Hippocampal formation (tissue), 2 donors: Measurements from ENCODE around the gene DRC1.

ENCODE experiments used
- DNase-seq, 2 donors: peaks; one replicate each; lab custom pipeline; 2025; lab: John Stamatoyannopoulos, UW

The DRC1 gene

DNA sequence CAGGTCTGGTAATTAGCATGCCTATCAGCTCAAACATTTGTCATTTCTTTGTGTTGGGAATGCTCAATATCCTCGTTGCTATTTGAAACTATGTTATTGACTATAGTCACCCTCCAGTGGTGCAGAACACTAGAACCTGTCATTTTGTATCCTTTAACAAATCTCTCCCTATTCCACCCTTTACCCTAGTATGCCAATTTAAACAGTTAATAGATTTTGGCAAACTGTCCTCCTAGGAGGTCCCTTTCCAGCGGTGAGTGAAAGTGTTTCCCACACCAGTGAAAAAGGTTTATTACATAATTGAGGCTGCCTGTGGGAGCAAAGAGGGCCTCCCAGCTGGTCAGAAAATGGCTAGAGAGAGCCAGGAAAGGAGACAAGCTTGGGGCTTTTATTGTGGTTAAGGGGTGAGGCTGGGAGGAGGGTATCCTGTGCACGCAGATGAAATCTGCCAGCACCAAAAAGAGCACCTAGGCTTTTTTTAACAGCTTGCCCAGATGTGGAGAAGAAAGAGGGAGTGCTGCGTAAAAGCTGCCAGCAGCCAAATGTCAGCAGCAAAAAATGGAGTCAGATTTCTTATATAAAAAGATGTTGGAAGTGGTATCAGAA, 1.8 kb upstream of the DRC1 start:
- no peak for DNase-seq

DNA sequence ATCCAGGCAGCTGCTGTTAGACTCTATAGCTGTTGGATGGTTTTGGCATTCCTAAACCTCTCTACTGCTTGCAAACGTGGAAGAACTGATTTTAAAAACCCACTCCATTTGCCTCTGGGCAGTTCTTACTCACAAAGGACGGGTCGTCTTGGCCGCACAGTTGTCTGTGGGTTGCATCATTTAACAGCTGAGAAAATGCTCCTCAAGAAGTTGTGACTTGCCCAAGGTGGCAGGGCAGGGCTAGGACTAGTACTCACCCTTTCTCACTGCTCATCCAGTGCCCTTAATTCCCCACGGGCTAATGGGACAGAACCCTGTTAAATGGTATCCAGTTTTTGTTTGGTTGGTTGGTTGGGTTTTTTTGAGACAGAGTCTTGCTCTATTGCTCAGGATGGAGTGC, 997 bp upstream of the DRC1 start:
- DNase-seq = no peak

DNA sequence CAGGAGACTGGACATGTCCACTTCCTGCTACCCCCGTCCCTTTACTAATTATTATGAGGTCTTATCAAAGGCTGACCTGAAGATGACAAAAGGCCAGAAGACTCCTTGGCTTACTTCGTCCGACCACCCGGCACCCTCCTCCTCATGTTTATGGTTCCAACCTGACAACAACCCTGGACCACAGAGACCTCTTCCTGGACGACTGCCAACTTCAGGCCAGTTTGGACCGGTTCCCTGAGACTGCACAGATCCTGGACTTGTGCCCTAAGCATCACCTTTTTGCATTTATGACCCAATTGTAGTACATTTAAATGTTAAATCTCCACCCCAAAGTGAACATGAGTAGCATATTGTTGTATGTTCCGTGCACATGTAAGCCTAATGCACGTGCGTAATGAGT, 5.8 kb downstream of the DRC1 start:
- no peak for DNase-seq

DNA sequence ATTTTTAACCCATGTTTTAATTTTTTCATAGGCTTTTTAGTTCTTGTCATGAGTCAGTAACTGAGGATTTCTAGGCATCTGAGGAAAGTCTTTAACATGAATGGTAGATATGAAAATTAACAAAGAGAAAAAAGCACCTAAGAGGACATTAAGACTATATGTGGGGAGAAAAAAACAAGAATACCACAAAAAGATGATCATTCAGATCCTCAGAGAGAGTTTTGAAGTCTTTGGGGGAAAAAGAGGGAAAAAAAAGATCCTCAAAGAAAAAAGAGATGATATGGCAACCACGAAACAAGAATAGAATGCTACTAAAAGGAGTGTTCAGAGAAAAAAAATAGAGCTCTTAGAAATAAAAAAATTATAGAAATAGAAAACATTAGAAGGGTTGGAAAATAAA, 8.1 kb downstream of the DRC1 start:
- DNase-seq = no peak

DNA sequence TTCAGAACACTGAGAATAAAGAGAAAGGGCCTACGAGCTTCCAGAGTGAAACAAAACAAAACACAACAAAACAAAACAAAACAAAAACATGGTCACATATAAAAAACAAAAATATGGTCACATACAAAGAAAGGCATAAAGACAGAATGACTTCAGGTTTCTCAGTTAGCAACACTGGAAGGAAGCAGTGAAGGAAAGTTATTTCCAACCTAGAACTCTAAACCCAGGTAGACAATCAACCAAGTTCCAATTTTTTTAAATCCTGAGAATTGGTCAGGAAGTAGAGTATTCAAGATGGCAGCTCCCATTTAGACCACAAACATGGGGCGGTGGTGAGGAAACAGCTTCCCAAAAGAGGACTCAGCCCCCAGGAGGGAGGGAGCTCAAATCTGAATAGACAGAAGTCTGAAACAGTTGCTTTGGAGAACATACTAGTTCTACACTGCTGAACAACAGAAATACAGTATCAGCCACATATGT, 9.1 kb downstream of the DRC1 start:
- DNase-seq = no peak

GRCh38 chr2:26411419-26411818, 9.7 kb downstream of the DRC1 start:
- DNase-seq = no peak

GRCh38 chr2:26412091-26412673, 10.5 kb downstream of the DRC1 start:
- DNase-seq = no peak

DNA sequence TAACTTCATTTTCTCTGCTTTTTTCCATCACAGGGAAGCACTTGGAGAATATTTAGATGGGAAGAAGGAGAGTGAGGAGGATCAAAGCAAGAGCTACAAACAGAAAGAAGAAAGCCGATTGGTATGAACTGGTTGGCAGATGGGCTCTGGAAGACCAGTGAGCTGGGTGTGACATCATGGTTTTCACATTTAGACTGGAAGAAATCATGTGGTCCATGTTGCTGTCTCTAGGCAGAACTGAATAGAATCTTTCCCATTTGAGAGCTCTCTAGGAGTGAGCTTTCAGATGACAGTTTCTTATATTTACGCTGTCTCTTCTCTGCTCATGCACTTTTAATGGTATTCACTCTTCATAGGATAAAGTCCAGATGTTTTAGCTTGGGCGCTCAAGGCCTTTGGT, 12.6 kb downstream of the DRC1 start:
- DNase-seq = no peak

DNA sequence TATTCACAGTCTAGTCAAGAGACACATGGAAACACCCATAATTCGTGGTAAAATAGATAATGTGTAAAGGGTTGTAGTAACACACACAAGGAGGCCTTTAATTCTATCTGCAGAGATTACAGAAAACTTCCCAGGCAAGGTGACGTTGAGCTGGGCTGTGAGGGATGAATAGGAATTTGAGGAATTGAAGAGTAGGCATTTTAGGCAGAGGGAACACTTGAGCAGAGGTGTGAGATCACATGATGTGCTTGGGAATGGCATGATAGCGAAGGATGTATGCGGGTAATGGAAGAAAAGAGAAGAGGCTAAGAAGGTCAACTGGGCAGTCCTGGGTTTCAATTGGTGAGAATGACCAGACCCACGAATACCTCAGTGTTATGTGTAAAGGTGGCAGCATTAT, 20.2 kb downstream of the DRC1 start:
- no peak for DNase-seq

- DNase-seq = no peak
Observed at GRCh38 chr2:26422947-26423629, 21.4 kb downstream of the DRC1 start.

- DNase-seq = no peak
Observed at GRCh38 chr2:26423750-26424149, 22.0 kb downstream of the DRC1 start.

- DNase-seq = no peak
Observed at GRCh38 chr2:26424221-26424620, 22.5 kb downstream of the DRC1 start.

- DNase-seq = no peak
Observed at GRCh38 chr2:26428846-26429245, 27.1 kb downstream of the DRC1 start.

DNA sequence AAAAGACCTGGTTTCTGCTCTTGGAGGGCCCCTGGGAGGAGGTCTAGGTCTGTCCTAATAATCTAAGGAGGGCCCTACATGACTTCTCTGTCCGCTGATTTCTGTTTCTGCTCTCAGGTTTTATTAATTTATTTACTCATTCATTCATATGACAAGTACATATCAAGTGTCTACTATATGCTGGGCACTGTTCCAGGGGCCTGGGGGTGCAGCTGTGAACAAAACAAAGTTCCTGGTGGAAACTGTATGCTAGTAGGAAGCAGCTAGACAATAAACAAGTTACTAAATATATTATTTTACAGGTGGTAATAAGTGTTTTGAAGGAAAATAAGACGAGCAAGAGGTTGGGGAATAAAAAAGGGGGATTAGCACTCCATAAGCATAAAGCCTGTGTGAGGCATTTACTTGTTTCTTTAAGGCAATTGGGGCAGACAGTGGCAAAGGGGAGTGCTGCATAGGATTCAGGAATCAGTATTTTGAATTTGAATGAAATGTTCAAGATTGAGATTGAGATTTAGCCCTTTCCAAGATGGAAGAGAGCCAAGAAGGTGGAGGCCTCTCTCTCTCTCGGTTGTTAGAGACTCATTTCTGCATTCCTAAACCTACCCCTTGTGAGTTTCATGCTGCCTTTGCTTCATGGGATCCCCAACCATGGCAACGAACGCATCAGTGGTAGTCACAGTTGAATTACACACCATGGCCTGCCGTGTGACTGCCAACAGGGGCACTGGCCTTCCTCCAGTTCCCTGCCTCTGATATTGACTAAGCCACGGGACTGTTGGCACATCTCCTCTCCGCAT, 28.3 kb downstream of the DRC1 start:
- DNase-seq = peak in 1 of 2 donors; percentile 4

DNA sequence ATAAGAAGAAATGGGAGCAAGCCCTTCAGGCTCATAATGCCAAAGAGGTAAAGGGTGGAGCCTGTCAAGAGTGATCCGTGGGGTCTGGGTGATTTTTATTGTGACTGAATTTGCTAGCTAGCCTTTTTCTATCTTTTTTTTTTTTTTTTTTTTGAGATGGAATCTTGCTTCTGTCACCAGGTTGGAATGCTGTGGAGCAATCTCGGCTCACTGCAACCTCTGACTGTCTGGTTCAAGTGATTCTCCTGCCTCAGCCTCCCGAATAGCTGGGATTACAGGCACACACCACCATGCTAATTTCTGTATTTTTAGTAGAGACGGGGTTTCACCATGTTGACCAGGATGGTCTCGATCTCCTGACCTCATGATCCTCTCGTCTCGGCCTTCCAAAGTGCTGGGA, 29.1 kb downstream of the DRC1 start:
- no peak for DNase-seq

GRCh38 chr2:26432363-26432762, 30.6 kb downstream of the DRC1 start:
- DNase-seq = no peak

- DNase-seq = no peak
Observed at GRCh38 chr2:26432859-26433258, 31.1 kb downstream of the DRC1 start.

- DNase-seq = no peak
Observed at GRCh38 chr2:26435106-26435505, 33.4 kb downstream of the DRC1 start.

DNA sequence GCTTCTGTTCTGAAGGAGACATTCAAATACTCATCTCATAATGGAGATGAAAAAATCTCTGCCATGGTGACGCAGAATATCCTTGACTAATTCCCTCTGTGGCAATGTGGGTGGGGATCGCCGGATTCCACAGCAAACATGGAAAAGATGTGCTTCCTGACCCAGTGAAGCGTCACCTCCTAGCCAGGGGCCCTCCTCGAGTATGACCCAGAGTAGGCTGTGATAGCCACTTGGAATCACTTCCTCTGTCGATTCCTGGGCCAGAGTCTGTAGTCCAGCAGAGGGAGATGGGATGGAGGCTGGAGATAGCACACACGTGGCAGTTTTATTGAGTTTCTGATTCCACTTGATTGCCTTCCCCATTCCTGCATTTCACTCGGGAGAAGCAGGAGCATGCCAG, 36.8 kb downstream of the DRC1 start:
- DNase-seq = no peak

DNA sequence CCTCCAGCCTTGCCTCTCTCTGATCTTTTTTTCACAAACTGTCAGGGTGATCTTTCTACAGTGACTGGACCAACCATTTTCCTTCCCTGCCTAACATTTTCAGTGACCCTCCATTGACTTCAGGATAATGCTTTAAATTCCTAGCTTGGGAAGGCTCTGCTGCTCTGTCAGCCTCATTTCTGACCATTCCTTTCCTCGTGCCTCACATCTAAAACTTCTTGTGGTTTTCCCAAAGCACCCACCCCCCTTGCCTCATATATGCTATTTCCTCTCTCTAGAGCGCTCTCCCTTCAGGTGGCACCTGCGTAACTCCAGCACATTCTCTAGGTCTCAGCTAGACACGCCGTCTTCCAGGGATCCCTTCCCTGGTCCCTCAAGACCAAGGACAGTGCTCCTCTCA, 37.2 kb downstream of the DRC1 start:
- DNase-seq = no peak

GRCh38 chr2:26442301-26442700, 40.6 kb downstream of the DRC1 start:
- DNase-seq = no peak

DNA sequence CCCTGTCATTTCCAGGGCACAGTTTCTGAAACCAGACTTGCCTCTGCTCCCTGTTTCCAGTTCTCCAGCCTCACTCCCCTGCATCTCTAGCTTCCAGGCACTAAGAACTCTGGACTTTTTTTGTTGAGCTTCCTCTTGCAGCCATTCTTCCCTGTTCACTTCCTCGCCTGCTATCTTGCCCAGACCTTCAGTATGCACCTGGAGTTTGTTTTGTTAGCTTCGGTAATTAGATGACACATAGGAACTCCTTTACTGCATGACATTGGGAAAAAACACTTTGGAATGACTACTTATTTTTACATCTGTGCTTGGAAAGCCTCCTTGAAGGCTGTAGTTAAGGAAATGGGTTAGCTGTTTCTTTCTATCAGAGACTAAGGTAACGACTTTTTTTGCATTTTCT, 41.0 kb downstream of the DRC1 start:
- no peak for DNase-seq

DNA sequence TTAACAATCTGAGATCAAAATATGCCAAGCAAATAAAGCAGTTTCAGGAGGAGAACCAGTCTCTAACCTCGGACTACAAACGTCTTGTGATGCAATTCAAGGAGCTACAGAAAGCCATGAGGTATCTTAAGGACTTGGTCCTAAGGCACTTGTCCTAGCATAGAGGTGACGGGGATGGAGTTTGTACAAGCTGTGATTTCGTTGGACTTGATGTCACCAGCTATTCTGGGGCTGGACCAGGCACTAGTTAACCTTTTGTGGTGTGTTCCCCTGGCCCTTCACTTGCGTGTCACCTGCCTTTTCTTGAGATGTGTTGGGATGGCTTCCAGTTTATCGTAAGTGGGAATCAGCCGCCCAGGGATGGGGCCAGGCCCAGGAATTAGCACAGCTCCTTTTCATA, 42.5 kb downstream of the DRC1 start:
- no peak for DNase-seq
